ENCODE data around the gene MICAL3.

Gene MICAL3

GRCh38 chr22:17917490-17917983, 106.8 kb downstream of the MICAL3 start:
- no peak for FAIRE-seq
- no peak for DNase-seq (ENCODE audit: insufficient read length, low spot score)

- FAIRE-seq (no peak), DNase-seq (ENCODE audit: insufficient read length, low spot score) (no peak)
Measured at GRCh38 chr22:17916226-17916889, 108.0 kb downstream of the MICAL3 start.

- FAIRE-seq (no peak), DNase-seq (ENCODE audit: insufficient read length, low spot score) (no peak)
Measured at GRCh38 chr22:17915676-17916075, 108.7 kb downstream of the MICAL3 start.

- no peak for DNase-seq (ENCODE audit: insufficient read length, low spot score)
- no peak for FAIRE-seq
Measured at GRCh38 chr22:17915188-17915587, 109.2 kb downstream of the MICAL3 start.

GRCh38 chr22:17914474-17914873, 109.9 kb downstream of the MICAL3 start:
- DNase-seq (ENCODE audit: insufficient read length, low spot score) = no peak
- no peak for FAIRE-seq

GRCh38 chr22:17913801-17914347, 110.5 kb downstream of the MICAL3 start:
- no peak for FAIRE-seq
- DNase-seq (ENCODE audit: insufficient read length, low spot score) = no peak

- no peak for FAIRE-seq
- DNase-seq (ENCODE audit: insufficient read length, low spot score) = no peak
Measured at GRCh38 chr22:17912945-17913721, 111.2 kb downstream of the MICAL3 start.

- DNase-seq (ENCODE audit: insufficient read length, low spot score) (no peak), FAIRE-seq (no peak)
Measured at GRCh38 chr22:17911887-17912286, 112.5 kb downstream of the MICAL3 start.

- DNase-seq (ENCODE audit: insufficient read length, low spot score) (no peak), FAIRE-seq (no peak)
Measured at GRCh38 chr22:17911312-17911705, 113.1 kb downstream of the MICAL3 start.

GRCh38 chr22:17910561-17911311, 113.6 kb downstream of the MICAL3 start:
- DNase-seq (ENCODE audit: insufficient read length, low spot score) = no peak
- FAIRE-seq = no peak

GRCh38 chr22:17907748-17908051, 116.7 kb downstream of the MICAL3 start:
- DNase-seq (ENCODE audit: insufficient read length, low spot score) (no peak), FAIRE-seq (no peak)

GRCh38 chr22:17906978-17907747, 117.2 kb downstream of the MICAL3 start:
- DNase-seq (ENCODE audit: insufficient read length, low spot score) (no peak), FAIRE-seq (no peak)

GRCh38 chr22:17905445-17905844, 118.9 kb downstream of the MICAL3 start:
- no peak for FAIRE-seq

GRCh38 chr22:17903564-17904295, 120.6 kb downstream of the MICAL3 start:
- no peak for FAIRE-seq

More at GRCh38 chr22:17905445-17905844, 118.9 kb downstream of the MICAL3 start:
- no peak for DNase-seq (ENCODE audit: insufficient read length, low spot score)

GRCh38 chr22:17902960-17903359, 121.4 kb downstream of the MICAL3 start:
- FAIRE-seq (no peak), DNase-seq (ENCODE audit: insufficient read length, low spot score) (no peak)

More at GRCh38 chr22:17903564-17904295, 120.6 kb downstream of the MICAL3 start:
- no peak for DNase-seq (ENCODE audit: insufficient read length, low spot score)

- DNase-seq (ENCODE audit: insufficient read length, low spot score) (no peak), FAIRE-seq (no peak)
Measured at GRCh38 chr22:17898375-17898774, 126.0 kb downstream of the MICAL3 start.

- no peak for FAIRE-seq
- DNase-seq (ENCODE audit: insufficient read length, low spot score) = no peak
Measured at GRCh38 chr22:17897858-17898257, 126.5 kb downstream of the MICAL3 start.

- DNase-seq (ENCODE audit: insufficient read length, low spot score) (no peak), FAIRE-seq (no peak)
Measured at GRCh38 chr22:17897426-17897825, 126.9 kb downstream of the MICAL3 start.

GRCh38 chr22:17896586-17896985, 127.8 kb downstream of the MICAL3 start:
- DNase-seq (ENCODE audit: insufficient read length, low spot score) = no peak
- FAIRE-seq = no peak

Data from GM19239 (cell line).